CD14-positive monocyte (primary cell): ENCODE data around the gene STAC. TPM values are rescaled to one million over a fixed set of nuclear protein-coding genes. Genes with fewer than 3 reads are reported as not detected.

ENCODE experiments used
- DNase-seq, 3 donors: peaks; one replicate each; pipeline ENCODE4 v3.0.0-alpha.2; 2011 to 2022
- H2AFZ ChIP-seq: 2 replicates; pipeline ENCODE4 v1.6.0; 2012; ENCODE audit warnings: mild to moderate bottlenecking, low read depth, low read length, inconsistent platforms; ENCODE audit not compliant: insufficient read depth, poor library complexity, severe bottlenecking
- H3K27ac ChIP-seq, 2 donors: 1 replicate in 1 of 2; 2 replicates in 1 of 2; pipeline ENCODE4 v1.5.1; 2012 to 2013; ENCODE audit warnings: low read length in 2 of 2, control low read depth in 1 of 2, inconsistent platforms in 1 of 2, low read depth in 1 of 2, mild to moderate bottlenecking in 1 of 2
- H3K27me3 ChIP-seq, 2 donors: one replicate each; pipeline versions ENCODE4 v1.6.0 to v1.6.1; 2011 to 2013; ENCODE audit warnings: low read length in 2 of 2; ENCODE audit not compliant: control insufficient read depth in 2 of 2, insufficient read depth in 2 of 2
- H3K36me3 ChIP-seq, 2 donors: replicated peaks in 1 of 2; 1 replicate in 1 of 2; 2 replicates in 1 of 2; pipeline versions ENCODE4 v1.5.1 to v1.6.1; 2012 to 2013; ENCODE audit warnings: low read length in 2 of 2, control low read depth in 1 of 2, inconsistent platforms in 1 of 2, mild to moderate bottlenecking in 1 of 2; ENCODE audit not compliant: insufficient read depth in 2 of 2, control insufficient read depth in 1 of 2
- H3K4me1 ChIP-seq, 2 donors: 1 replicate in 1 of 2; 2 replicates in 1 of 2; pipeline versions ENCODE4 v1.5.1 to v1.6.1; 2012 to 2013; ENCODE audit warnings: low read length in 2 of 2, control low read depth in 1 of 2, inconsistent platforms in 1 of 2, mild to moderate bottlenecking in 1 of 2, moderate library complexity in 1 of 2; ENCODE audit not compliant: insufficient read depth in 2 of 2, control insufficient read depth in 1 of 2
- H3K4me2 ChIP-seq: replicated peaks from 2 replicates; pipeline ENCODE3; 2012; ENCODE audit warnings: low read length, moderate library complexity, mild to moderate bottlenecking; ENCODE audit not compliant: poor library complexity, severe bottlenecking; ENCODE audit errors: extremely low read depth
- H3K4me3 ChIP-seq, 3 experiments: fragments of 200-600 bp in 1 of 3; sonication (generic) in 1 of 3; replicated peaks in 1 of 3; 1 replicate in 2 of 3; 2 replicates in 1 of 3; pipeline ENCODE4 v1.5.1; 2011 to 2013; ENCODE audit warnings: low read length in 3 of 3, mild to moderate bottlenecking in 3 of 3, control low read depth in 2 of 3, low read depth in 2 of 3, inconsistent platforms in 1 of 3, moderate library complexity in 1 of 3
- H3K79me2 ChIP-seq: 2 replicates; pipeline ENCODE4 v1.6.0; 2012; ENCODE audit warnings: mild to moderate bottlenecking, control low read depth, inconsistent platforms, low read length, moderate library complexity; ENCODE audit not compliant: insufficient read depth
- H3K9ac ChIP-seq: 2 replicates; pipeline ENCODE4 v1.6.0; 2017; ENCODE audit warnings: low read length, mild to moderate bottlenecking; ENCODE audit not compliant: insufficient read depth, poor library complexity, severe bottlenecking
- H3K9me3 ChIP-seq, 2 donors: replicated peaks in 1 of 2; 1 replicate in 1 of 2; 2 replicates in 1 of 2; pipeline versions ENCODE4 v1.5.1 to v1.6.1; 2012 to 2013; ENCODE audit warnings: low read length in 2 of 2, control low read depth in 1 of 2; ENCODE audit not compliant: control insufficient read depth in 1 of 2, insufficient read depth in 1 of 2
- H4K20me1 ChIP-seq: 2 replicates; pipeline ENCODE4 v1.6.0; 2012; ENCODE audit warnings: mild to moderate bottlenecking, low read length, control low read depth, moderate library complexity; ENCODE audit not compliant: insufficient read depth
- H3K27ac Mint-ChIP-seq, 7 donors: one replicate each; pipeline ENCODE4 v1.8.0; 2020; ENCODE audit warnings: mild to moderate bottlenecking in 7 of 7, mixed read lengths in 7 of 7, moderate library complexity in 6 of 7, inconsistent platforms in 2 of 7
- H3K27me3 Mint-ChIP-seq, 3 donors: one replicate each; pipeline ENCODE4 v1.8.0; 2021 to 2022; ENCODE audit warnings: low read depth in 3 of 3, mild to moderate bottlenecking in 3 of 3, mixed read lengths in 3 of 3, moderate library complexity in 3 of 3, inconsistent platforms in 1 of 3
- H3K36me3 Mint-ChIP-seq, 2 donors: one replicate each; pipeline ENCODE4 v1.8.0; 2020; ENCODE audit warnings: mixed read lengths in 2 of 2, inconsistent platforms in 1 of 2, mild to moderate bottlenecking in 1 of 2
- H3K4me1 Mint-ChIP-seq: one replicate; pipeline ENCODE4 v1.8.0; 2020; ENCODE audit warnings: mild to moderate bottlenecking, mixed read lengths
- H3K4me3 Mint-ChIP-seq, 2 donors: one replicate each; pipeline ENCODE4 v1.8.0; 2020; ENCODE audit warnings: mild to moderate bottlenecking in 2 of 2, mixed read lengths in 2 of 2, moderate library complexity in 1 of 2
- H3K9me3 Mint-ChIP-seq, 7 donors: one replicate each; pipeline ENCODE4 v1.8.0; 2020 to 2022; ENCODE audit warnings: mixed read lengths in 7 of 7, mild to moderate bottlenecking in 6 of 7, moderate library complexity in 6 of 7, inconsistent platforms in 2 of 7
- CTCF ChIP-seq: fragments of 200-600 bp; IDR thresholded peaks from one replicate; pipeline ENCODE4 v1.8.0; 2022; ENCODE audit warnings: antibody characterized with exemption, mild to moderate bottlenecking
- WGBS: methylation state at CpG from one replicate; pipeline ENCODE4 v1.1.5; 2013; ENCODE audit warnings: missing lambda C conversion rate; ENCODE audit not compliant: insufficient coverage; 5-methylcytosine and 5-hydroxymethylcytosine counted together
- intact Hi-C, 2 donors: fragments of 100-400 bp; cut with micrococcal nuclease; formaldehyde crosslinking; loops; one replicate each; pipeline versions ENCODE4 v1.15.0 to v1.15.1; 2023
- polyA plus RNA-seq, 3 donors: library from polyadenylated mRNA; depleted of rRNA in 1 of 3; unstranded in 2 of 3; stranded (reverse) in 1 of 3; fragments of 300-500 nt in 2 of 3; fragments of >200 nt in 1 of 3; fragmentation: Illumina TruSeq in 2 of 3; gene quantifications; 1 replicate in 2 of 3; 2 replicates in 1 of 3; pipeline ENCODE4 v1.2.3, GENCODE V29; 2012 to 2021

The STAC gene
- polyA plus RNA-seq, 3 donors = 0.10 to 0.40 (median 0.12) TPM

- H3K36me3 Mint-ChIP-seq = no peaks in the 10 kb centered on the region
- Histone ChIP-seq H3K9ac (no peak overlapping the region), H3K36me3 (no peaks in the 10 kb centered on the region), H4K20me1 (no peaks in the 10 kb centered on the region), H2AFZ (no peak overlapping the region), H3K4me3 (no peak overlapping the region), H3K27ac (no peak overlapping the region), H3K27me3 (no peaks in the 10 kb centered on the region), H3K79me2 (no peaks in the 10 kb centered on the region), H3K4me1 (peaks cover 6 to 7% of the 10 kb centered on the region in 2 donors), H3K4me2 (no peak overlapping the region), H3K9me3 (no peaks in the 10 kb centered on the region)
- no peak for DNase-seq
- no peak overlapping the region for H3K4me3 Mint-ChIP-seq
- no peaks in the 10 kb centered on the region for H3K27me3 Mint-ChIP-seq
- intact Hi-C loops = no loop called here
- no peak for TF ChIP-seq CTCF
- peaks cover 7% of the 10 kb centered on the region for H3K4me1 Mint-ChIP-seq
- peaks cover 0 to 5% (median under 1%) of the 10 kb centered on the region in 7 donors for H3K9me3 Mint-ChIP-seq
- no peak overlapping the region for H3K27ac Mint-ChIP-seq
Measured at GRCh38 chr3:36433511-36433910, 53.2 kb downstream of the STAC start.

- H3K27ac ChIP-seq = no peak overlapping the region
- H3K27me3 Mint-ChIP-seq = no peaks in the 10 kb centered on the region
- no peak overlapping the region for H2AFZ ChIP-seq
- H3K4me3 Mint-ChIP-seq = no peak overlapping the region
- no peaks in the 10 kb centered on the region for H3K4me1 Mint-ChIP-seq
- H3K9me3 Mint-ChIP-seq = peaks cover 0 to 7% (median 0%) of the 10 kb centered on the region in 7 donors
- intact Hi-C loops = no loop called here
- WGBS = 55% methylated on average over 2 of the region's 2 CpGs
- H4K20me1 ChIP-seq = no peaks in the 10 kb centered on the region
- no peaks in the 10 kb centered on the region for H3K36me3 Mint-ChIP-seq
- H3K9ac ChIP-seq = no peak overlapping the region
- no peak overlapping the region for H3K4me3 ChIP-seq
- no peaks in the 10 kb centered on the region for H3K79me2 ChIP-seq
- no peak for DNase-seq
- TF ChIP-seq CTCF = no peak
- no peak overlapping the region for H3K4me2 ChIP-seq
- H3K27ac Mint-ChIP-seq = peak overlapping the region in 1 of 7 donors; percentile 50
- no peaks in the 10 kb centered on the region for H3K27me3 ChIP-seq
- no peaks in the 10 kb centered on the region for H3K9me3 ChIP-seq
- H3K4me1 ChIP-seq = no peaks in the 10 kb centered on the region
- no peaks in the 10 kb centered on the region for H3K36me3 ChIP-seq
Measured at GRCh38 chr3:36434687-36435426, 54.6 kb downstream of the STAC start.
